Progenitor cell of endocrine pancreas (in vitro differentiated cells): Measurements from ENCODE around the gene SPTA1. TPM values are rescaled to one million over a fixed set of nuclear protein-coding genes. Genes with fewer than 3 reads are reported as not detected.

Experiments
- DNase-seq: peaks from one replicate; pipeline ENCODE4 v3.0.0; 2021; ENCODE audit warnings: low spot score; ENCODE audit not compliant: unreplicated experiment
- H3K27ac Mint-ChIP-seq: 2 replicates; pipeline ENCODE4 v1.8.0; 2021; ENCODE audit warnings: mild to moderate bottlenecking, moderate library complexity, mixed read lengths
- H3K27me3 Mint-ChIP-seq: 2 replicates; pipeline ENCODE4 v1.8.0; 2021; ENCODE audit warnings: mixed read lengths
- H3K36me3 Mint-ChIP-seq: 2 replicates; pipeline ENCODE4 v1.8.0; 2022; ENCODE audit warnings: mixed read lengths; ENCODE audit not compliant: insufficient read depth
- H3K4me1 Mint-ChIP-seq: 2 replicates; pipeline ENCODE4 v1.8.0; 2021; ENCODE audit warnings: low read depth, mixed read lengths
- H3K4me3 Mint-ChIP-seq: 2 replicates; pipeline ENCODE4 v1.8.0; 2021; ENCODE audit warnings: low read depth, mild to moderate bottlenecking, moderate library complexity, mixed read lengths
- H3K9me3 Mint-ChIP-seq: 2 replicates; pipeline ENCODE4 v1.8.0; 2021; ENCODE audit warnings: low read depth, mixed read lengths
- CTCF ChIP-seq: fragments of 200-600 bp; sonication (generic); IDR thresholded peaks from one replicate; pipeline ENCODE4 v1.5.0; 2021; ENCODE audit warnings: antibody characterized with exemption, mild to moderate bottlenecking; ENCODE audit not compliant: unreplicated experiment
- total RNA-seq: library from RNA; stranded (reverse); gene quantifications from 2 replicates; pipeline ENCODE4 v1.2.1, GENCODE V29; 2021

SPTA1 gene
- total RNA-seq, 1 donor from 2014 or later: not detected

GRCh38 chr1:158728510-158729225, 42.2 kb upstream of the SPTA1 start:
- no peak for TF ChIP-seq CTCF
- Mint-ChIP-seq H3K9me3 (no peaks in the 10 kb centered on the region), H3K36me3 (no peaks in the 10 kb centered on the region), H3K4me3 (no peak overlapping the region), H3K27ac (no peak overlapping the region), H3K27me3 (peaks cover 7% of the 10 kb centered on the region), H3K4me1 (peaks cover 2% of the 10 kb centered on the region)
- no peak for DNase-seq

GRCh38 chr1:158724442-158724841, 37.9 kb upstream of the SPTA1 start:
- H3K27me3 Mint-ChIP-seq: peaks cover 10% of the 10 kb centered on the region

GRCh38 chr1:158720620-158721019, 34.1 kb upstream of the SPTA1 start, which contains the start of gene OR6K3:
Gene OR6K3, minus strand, starts transcription at chr1:158720720. Its CDS starts 2,605 bp downstream, at chr1:158718115.
- Mint-ChIP-seq H3K27me3 (peaks cover 7% of the 10 kb centered on the region), H3K9me3 (no peaks in the 10 kb centered on the region), H3K36me3 (no peaks in the 10 kb centered on the region), H3K27ac (no peak within 1 kb of the TSS), H3K4me1 (no peaks in the 10 kb centered on the region), H3K4me3 (no peak within 1 kb of the TSS)
- no peak for TF ChIP-seq CTCF
- no peak for DNase-seq

More at GRCh38 chr1:158724442-158724841, 37.9 kb upstream of the SPTA1 start:
- peaks cover 2% of the 10 kb centered on the region for H3K4me1 Mint-ChIP-seq
- no peak for DNase-seq
- no peak overlapping the region for H3K4me3 Mint-ChIP-seq
- no peak for TF ChIP-seq CTCF
- no peaks in the 10 kb centered on the region for H3K36me3 Mint-ChIP-seq
- H3K9me3 Mint-ChIP-seq: no peaks in the 10 kb centered on the region
- H3K27ac Mint-ChIP-seq: no peak overlapping the region

GRCh38 chr1:158719664-158720063, 33.1 kb upstream of the SPTA1 start:
- H3K4me1 Mint-ChIP-seq: no peaks in the 10 kb centered on the region
- H3K9me3 Mint-ChIP-seq: no peaks in the 10 kb centered on the region
- no peaks in the 10 kb centered on the region for H3K36me3 Mint-ChIP-seq
- no peak overlapping the region for H3K27ac Mint-ChIP-seq
- no peak for DNase-seq
- no peak overlapping the region for H3K4me3 Mint-ChIP-seq
- no peak for TF ChIP-seq CTCF
- H3K27me3 Mint-ChIP-seq: peaks cover 5% of the 10 kb centered on the region

- Mint-ChIP-seq H3K4me3 (no peak overlapping the region), H3K27me3 (peaks cover 3% of the 10 kb centered on the region), H3K27ac (no peak overlapping the region), H3K36me3 (no peaks in the 10 kb centered on the region), H3K9me3 (no peaks in the 10 kb centered on the region), H3K4me1 (no peaks in the 10 kb centered on the region)
- DNase-seq: no peak
- TF ChIP-seq CTCF: no peak
These were observed 30.8 kb upstream of the SPTA1 start for GRCh38 chr1:158717344-158717743.
